Measurements from ENCODE around the gene IL16. TPM values are rescaled to one million over a fixed set of nuclear protein-coding genes. Genes with fewer than 3 reads are reported as not detected.

The IL16 gene
- total and polyA plus RNA-seq, 4 donors: 1.9 to 6.9 (median 4.4) TPM

GRCh38 chr15:81256916-81257315 lies 60.2 kb downstream of the IL16 start (continued):
- TF ChIP-seq, protein P1, sequence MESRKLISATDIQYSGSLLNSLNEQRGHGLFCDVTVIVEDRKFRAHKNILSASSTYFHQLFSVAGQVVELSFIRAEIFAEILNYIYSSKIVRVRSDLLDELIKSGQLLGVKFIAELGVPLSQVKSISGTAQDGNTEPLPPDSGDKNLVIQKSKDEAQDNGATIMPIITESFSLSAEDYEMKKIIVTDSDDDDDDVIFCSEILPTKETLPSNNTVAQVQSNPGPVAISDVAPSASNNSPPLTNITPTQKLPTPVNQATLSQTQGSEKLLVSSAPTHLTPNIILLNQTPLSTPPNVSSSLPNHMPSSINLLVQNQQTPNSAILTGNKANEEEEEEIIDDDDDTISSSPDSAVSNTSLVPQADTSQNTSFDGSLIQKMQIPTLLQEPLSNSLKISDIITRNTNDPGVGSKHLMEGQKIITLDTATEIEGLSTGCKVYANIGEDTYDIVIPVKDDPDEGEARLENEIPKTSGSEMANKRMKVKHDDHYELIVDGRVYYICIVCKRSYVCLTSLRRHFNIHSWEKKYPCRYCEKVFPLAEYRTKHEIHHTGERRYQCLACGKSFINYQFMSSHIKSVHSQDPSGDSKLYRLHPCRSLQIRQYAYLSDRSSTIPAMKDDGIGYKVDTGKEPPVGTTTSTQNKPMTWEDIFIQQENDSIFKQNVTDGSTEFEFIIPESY (IDR thresholded peaks at IDR 0.05): no peak
- no peak for TF ChIP-seq YY1 (IDR thresholded peaks at IDR 0.05)
- no peak for TF ChIP-seq ATF3 (IDR thresholded peaks at IDR 0.05)
- no peak for TF ChIP-seq TAF1 (conservative IDR thresholded peaks at IDR 0.05)

DNA sequence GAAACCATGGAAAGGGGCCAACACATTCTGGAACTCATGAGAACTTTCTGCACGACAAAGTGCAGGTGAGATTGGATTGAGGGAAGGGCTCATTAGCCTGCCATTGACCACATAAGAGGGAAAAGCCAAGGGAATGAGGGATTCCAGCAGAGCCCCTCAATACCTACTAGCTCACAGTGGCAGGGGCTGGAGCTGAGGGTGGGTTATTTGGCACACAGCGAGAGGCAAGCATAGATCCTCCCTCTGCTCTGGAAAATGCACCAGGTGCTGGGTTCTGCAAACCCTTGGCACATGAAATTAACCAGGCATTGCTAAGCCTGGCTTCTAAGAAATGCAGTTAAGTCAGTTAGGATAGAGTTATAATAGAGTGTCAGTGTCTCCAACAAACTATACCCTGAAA lies 60.8 kb downstream of the IL16 start:
- Histone ChIP-seq H3K27me3 (ENCODE audit: control insufficient read depth in 4 of 4, insufficient read depth in 4 of 4, low read length in 3 of 4) (peaks cover 0 to 3% (median 0%) of the 10 kb centered on the region in 4 donors), H3K9ac (ENCODE audit: low read depth in 1 of 2, low read length in 2 of 2) (no peak overlapping the region), H3K9me3 (ENCODE audit: control insufficient read depth in 4 of 4, low read length in 3 of 4) (no peaks in the 10 kb centered on the region), H3K4me3 (ENCODE audit: low read depth in 1 of 3, low read length in 3 of 3) (no peak overlapping the region), H3K27ac (ENCODE audit: low read depth in 1 of 2, low read length in 2 of 2) (no peak overlapping the region), H3K36me3 (ENCODE audit: control insufficient read depth in 4 of 4, insufficient read depth in 3 of 4, low read depth in 1 of 4, low read length in 3 of 4) (no peaks in the 10 kb centered on the region), H3K4me1 (ENCODE audit: control insufficient read depth in 4 of 4, insufficient read depth in 4 of 4, low read length in 3 of 4) (no peaks in the 10 kb centered on the region)
- TF ChIP-seq, protein P1 (IDR thresholded peaks at IDR 0.05): no peak
- TF ChIP-seq TAF1 (conservative IDR thresholded peaks at IDR 0.05) (no peak), JUND (IDR thresholded peaks at IDR 0.05) (no peak), YY1 (IDR thresholded peaks at IDR 0.05) (no peak), GABPA (IDR thresholded peaks at IDR 0.05 in 1 of 2, conservative IDR thresholded peaks at IDR 0.05 in 1 of 2) (no peak), FOXA2 (IDR thresholded peaks at IDR 0.05) (no peak), CTCF (IDR thresholded peaks at IDR 0.05; ENCODE audit: low read depth, low read length, missing input control) (no peak), ATF3 (IDR thresholded peaks at IDR 0.05) (no peak), FOXA1 (IDR thresholded peaks at IDR 0.05) (no peak)
- TF ChIP-seq, protein P2, sequence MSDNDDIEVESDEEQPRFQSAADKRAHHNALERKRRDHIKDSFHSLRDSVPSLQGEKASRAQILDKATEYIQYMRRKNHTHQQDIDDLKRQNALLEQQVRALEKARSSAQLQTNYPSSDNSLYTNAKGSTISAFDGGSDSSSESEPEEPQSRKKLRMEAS (IDR thresholded peaks at IDR 0.05): no peak
- TF ChIP-seq, protein P3, sequence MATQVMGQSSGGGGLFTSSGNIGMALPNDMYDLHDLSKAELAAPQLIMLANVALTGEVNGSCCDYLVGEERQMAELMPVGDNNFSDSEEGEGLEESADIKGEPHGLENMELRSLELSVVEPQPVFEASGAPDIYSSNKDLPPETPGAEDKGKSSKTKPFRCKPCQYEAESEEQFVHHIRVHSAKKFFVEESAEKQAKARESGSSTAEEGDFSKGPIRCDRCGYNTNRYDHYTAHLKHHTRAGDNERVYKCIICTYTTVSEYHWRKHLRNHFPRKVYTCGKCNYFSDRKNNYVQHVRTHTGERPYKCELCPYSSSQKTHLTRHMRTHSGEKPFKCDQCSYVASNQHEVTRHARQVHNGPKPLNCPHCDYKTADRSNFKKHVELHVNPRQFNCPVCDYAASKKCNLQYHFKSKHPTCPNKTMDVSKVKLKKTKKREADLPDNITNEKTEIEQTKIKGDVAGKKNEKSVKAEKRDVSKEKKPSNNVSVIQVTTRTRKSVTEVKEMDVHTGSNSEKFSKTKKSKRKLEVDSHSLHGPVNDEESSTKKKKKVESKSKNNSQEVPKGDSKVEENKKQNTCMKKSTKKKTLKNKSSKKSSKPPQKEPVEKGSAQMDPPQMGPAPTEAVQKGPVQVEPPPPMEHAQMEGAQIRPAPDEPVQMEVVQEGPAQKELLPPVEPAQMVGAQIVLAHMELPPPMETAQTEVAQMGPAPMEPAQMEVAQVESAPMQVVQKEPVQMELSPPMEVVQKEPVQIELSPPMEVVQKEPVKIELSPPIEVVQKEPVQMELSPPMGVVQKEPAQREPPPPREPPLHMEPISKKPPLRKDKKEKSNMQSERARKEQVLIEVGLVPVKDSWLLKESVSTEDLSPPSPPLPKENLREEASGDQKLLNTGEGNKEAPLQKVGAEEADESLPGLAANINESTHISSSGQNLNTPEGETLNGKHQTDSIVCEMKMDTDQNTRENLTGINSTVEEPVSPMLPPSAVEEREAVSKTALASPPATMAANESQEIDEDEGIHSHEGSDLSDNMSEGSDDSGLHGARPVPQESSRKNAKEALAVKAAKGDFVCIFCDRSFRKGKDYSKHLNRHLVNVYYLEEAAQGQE (IDR thresholded peaks at IDR 0.05): no peak
- DNase-seq (ENCODE audit: low spot score): no peak
- 50% methylated on average over 2 of the region's 2 CpGs for WGBS

All from liver (tissue), 9 donors.